ENCODE data around the gene OR51Q1.

Gene OR51Q1

GRCh38 chr11:5421811-5422210 is at the start of gene OR51Q1:
Gene OR51Q1, plus strand, starts transcription at chr11:5422111. Its CDS starts 90 bp downstream, at chr11:5422201.
- no peak for DNase-seq (ENCODE audit: low spot score)

GRCh38 chr11:5380740-5381342 is 41.1 kb upstream of the OR51Q1 start:
- DNase-seq (ENCODE audit: low spot score), result peak; percentile 51

GRCh38 chr11:5383576-5383975 is 38.3 kb upstream of the OR51Q1 start, which contains the start of gene OR51M1:
Gene OR51M1, plus strand, starts transcription at chr11:5383812. Its CDS starts 5,587 bp downstream, at chr11:5389399.
- DNase-seq (ENCODE audit: low spot score), result no peak

- no peak for DNase-seq (ENCODE audit: low spot score)
These were observed 37.6 kb upstream of the OR51Q1 start for GRCh38 chr11:5384335-5384734.

- DNase-seq (ENCODE audit: low spot score), result no peak
These were observed 31.7 kb upstream of the OR51Q1 start for GRCh38 chr11:5390210-5390609.

- DNase-seq (ENCODE audit: low spot score), result no peak
These were observed 27.8 kb upstream of the OR51Q1 start for GRCh38 chr11:5394091-5394490.

- DNase-seq (ENCODE audit: low spot score), result no peak
These were observed 23.0 kb upstream of the OR51Q1 start for GRCh38 chr11:5398936-5399335.

GRCh38 chr11:5405173-5405572 is 16.7 kb upstream of the OR51Q1 start:
- DNase-seq (ENCODE audit: low spot score), result no peak

GRCh38 chr11:5420993-5421392 is 918 bp upstream of the OR51Q1 start:
- DNase-seq (ENCODE audit: low spot score), result no peak

- no peak for DNase-seq (ENCODE audit: low spot score)
These were observed 1.2 kb downstream of the OR51Q1 start for GRCh38 chr11:5423131-5423530.

GRCh38 chr11:5441414-5441813 is 19.5 kb downstream of the OR51Q1 start, which contains the start of gene OR51I1:
Gene OR51I1, minus strand, starts transcription at chr11:5441514. Its CDS starts 0 bp downstream, at chr11:5441514.
- DNase-seq (ENCODE audit: low spot score), result no peak

- no peak for DNase-seq (ENCODE audit: low spot score)
These were observed 22.0 kb downstream of the OR51Q1 start for GRCh38 chr11:5443835-5444393.

- no peak for DNase-seq (ENCODE audit: low spot score)
These were observed 27.1 kb downstream of the OR51Q1 start, which contains the start of gene OR51I2 for GRCh38 chr11:5449023-5449422. Gene OR51I2, plus strand, starts transcription at chr11:5449323. Its CDS starts 4,166 bp downstream, at chr11:5453489.

GRCh38 chr11:5449432-5449831 is 27.5 kb downstream of the OR51Q1 start:
- no peak for DNase-seq (ENCODE audit: low spot score)

- DNase-seq (ENCODE audit: low spot score), result no peak
These were observed 39.2 kb downstream of the OR51Q1 start for GRCh38 chr11:5460983-5461621.

GRCh38 chr11:5467527-5467926 is 45.6 kb downstream of the OR51Q1 start:
- no peak for DNase-seq (ENCODE audit: low spot score)
